Activated CD4-positive, alpha-beta T cell treated with anti-CD3 and anti-CD28 coated beads for 1 hour (primary cell): ENCODE measurements around the gene GABPB2.
A peak's percentile ranks its signal among the peaks of the same experiment; 100 is the strongest.

ENCODE experiments used
- DNase-seq: peaks from one replicate; pipeline ENCODE4 v3.0.0-alpha.2; 2020

Gene GABPB2

GRCh38 chr1:151070474-151071276 lies at the start of gene GABPB2:
GABPB2 (plus strand) TSS chr1:151070761; CDS start chr1:151088190, 17,429 bp downstream.
- peak; percentile 74 for DNase-seq

GRCh38 chr1:151024540-151025146 lies 45.9 kb upstream of the GABPB2 start:
- DNase-seq: peak; percentile 79

GRCh38 chr1:151026460-151026859 lies 44.1 kb upstream of the GABPB2 start:
- DNase-seq: no peak

- DNase-seq: no peak
Observed at GRCh38 chr1:151032164-151032563, 38.4 kb upstream of the GABPB2 start.

GRCh38 chr1:151035167-151035566 lies 35.4 kb upstream of the GABPB2 start:
- no peak for DNase-seq

- no peak for DNase-seq
Observed at GRCh38 chr1:151036356-151036755, 34.2 kb upstream of the GABPB2 start, which contains the start of gene BNIPL. BNIPL (plus strand) TSS chr1:151036586; CDS start chr1:151036726, 140 bp downstream.

GRCh38 chr1:151037032-151037431 lies 33.5 kb upstream of the GABPB2 start:
- no peak for DNase-seq

- DNase-seq: no peak
Observed at GRCh38 chr1:151039521-151039920, 31.0 kb upstream of the GABPB2 start.

GRCh38 chr1:151043163-151043562 lies 27.4 kb upstream of the GABPB2 start:
- DNase-seq: no peak

GRCh38 chr1:151047591-151047924 lies 23.0 kb upstream of the GABPB2 start, which contains the start of gene C1orf56:
C1orf56 (plus strand) TSS chr1:151047751; CDS start chr1:151047848, 97 bp downstream.
- no peak for DNase-seq

GRCh38 chr1:151047925-151048644 lies 22.5 kb upstream of the GABPB2 start:
- no peak for DNase-seq

- DNase-seq: no peak
Observed at GRCh38 chr1:151048645-151049032, 21.9 kb upstream of the GABPB2 start.

GRCh38 chr1:151049458-151049857 lies 21.1 kb upstream of the GABPB2 start:
- DNase-seq: no peak

GRCh38 chr1:151050051-151050688 lies 20.4 kb upstream of the GABPB2 start:
- no peak for DNase-seq

GRCh38 chr1:151051356-151052009 lies 19.1 kb upstream of the GABPB2 start:
- no peak for DNase-seq

GRCh38 chr1:151054971-151055547 lies 15.5 kb upstream of the GABPB2 start:
- no peak for DNase-seq

GRCh38 chr1:151055581-151055980 lies 15.0 kb upstream of the GABPB2 start:
- no peak for DNase-seq

- DNase-seq: no peak
Observed at GRCh38 chr1:151056149-151056548, 14.4 kb upstream of the GABPB2 start.

GRCh38 chr1:151058692-151059091 lies 11.9 kb upstream of the GABPB2 start:
- no peak for DNase-seq

GRCh38 chr1:151059109-151060006 lies 11.2 kb upstream of the GABPB2 start, which contains the start of gene CDC42SE1:
CDC42SE1 (minus strand) TSS chr1:151059622; CDS start chr1:151055730, 3,892 bp downstream.
- peak; percentile 76 for DNase-seq
